Naive thymus-derived CD8-positive, alpha-beta T cell (primary cell): ENCODE data around the gene INPP5E. TPM values are rescaled to one million over a fixed set of nuclear protein-coding genes. Genes with fewer than 3 reads are reported as not detected.
"Not testable (repeated sequence)": the region's sequence is repeated elsewhere in the genome, so short reads cannot be mapped to it uniquely, and the experiment has no call there.

Experiments used
- ATAC-seq, 2 donors: fragments of 150-1000 bp; cut with Tn5 transposase in 1 of 2; sonication (Bioruptor Pico), chemical (Tn5 transposase) in 1 of 2; 1 replicate in 1 of 2; 2 replicates in 1 of 2; pipeline ENCODE4 v1.10.0; 2021; ENCODE audit warnings: mild to moderate bottlenecking in 2 of 2, moderate library complexity in 2 of 2
- POLR2A ChIA-PET: fragments of 350-600 bp; sonication (Branson Sonifier 250); formaldehyde crosslinking; loops from one replicate; lab custom pipeline; 2021; ENCODE audit warnings: antibody characterized with exemption; lab: Charles Lee
- DNase-seq, 10 donors: peaks; one replicate each; pipeline versions ENCODE4 v3.0.0 to v3.0.0-alpha.2; 2020 to 2022
- H3K27ac Mint-ChIP-seq, 10 donors: one replicate each; pipeline ENCODE4 v1.8.0; 2020 to 2022; ENCODE audit warnings: mild to moderate bottlenecking in 10 of 10, mixed read lengths in 10 of 10, moderate library complexity in 4 of 10, inconsistent platforms in 1 of 10
- H3K27me3 Mint-ChIP-seq, 5 donors: one replicate each; pipeline ENCODE4 v1.8.0; 2021 to 2022; ENCODE audit warnings: mixed read lengths in 5 of 5
- H3K36me3 Mint-ChIP-seq, 3 donors: one replicate each; pipeline ENCODE4 v1.8.0; 2020 to 2022; ENCODE audit warnings: mixed read lengths in 3 of 3, mild to moderate bottlenecking in 2 of 3, inconsistent platforms in 1 of 3
- H3K4me1 Mint-ChIP-seq, 4 donors: one replicate each; pipeline ENCODE4 v1.8.0; 2021 to 2022; ENCODE audit warnings: mixed read lengths in 4 of 4
- H3K4me3 Mint-ChIP-seq, 10 donors: one replicate each; pipeline ENCODE4 v1.8.0; 2020 to 2022; ENCODE audit warnings: mild to moderate bottlenecking in 10 of 10, mixed read lengths in 10 of 10, moderate library complexity in 6 of 10, inconsistent platforms in 1 of 10
- H3K9me3 Mint-ChIP-seq, 9 donors: one replicate each; pipeline ENCODE4 v1.8.0; 2020 to 2022; ENCODE audit warnings: mixed read lengths in 9 of 9, mild to moderate bottlenecking in 3 of 9, inconsistent platforms in 1 of 9, moderate library complexity in 1 of 9
- polyA plus RNA-seq, 3 donors: library from polyadenylated mRNA; unstranded; fragments of 300-500 nt; fragmentation: Illumina TruSeq; gene quantifications; one replicate each; pipeline ENCODE4 v1.2.3, GENCODE V29; 2021
- total RNA-seq, 8 experiments: library from RNA in 2 of 8; stranded (reverse) in 2 of 8; gene quantifications; one replicate each; pipeline ENCODE4 v1.2.3 and lab custom pipeline; 2021 to 2026

The INPP5E gene
- total and polyA plus RNA-seq, 5 experiments from 2014 or later, result 0.90 to 27.3 (median 4.4) TPM

- no peaks in the 10 kb centered on the region for H3K27me3 Mint-ChIP-seq
- H3K36me3 Mint-ChIP-seq, result peaks cover 0 to 78% (median 21%) of the 10 kb centered on the region in 3 donors
- ATAC-seq, result no peak
- peaks cover 0 to 5% (median 0%) of the 10 kb centered on the region in 4 donors for H3K4me1 Mint-ChIP-seq
- POLR2A ChIA-PET, result no interaction called here
- no peak overlapping the region for H3K4me3 Mint-ChIP-seq
- peak overlapping the region in 1 of 10 donors; percentile 79 for H3K27ac Mint-ChIP-seq
- no peak for DNase-seq
- H3K9me3 Mint-ChIP-seq, result no peaks in the 10 kb centered on the region
Observed at GRCh38 chr9:136418182-136419091, 21.2 kb downstream of the INPP5E start.

- DNase-seq, result no peak
- no peak overlapping the region for H3K27ac Mint-ChIP-seq
- POLR2A ChIA-PET, result interaction anchor here (0.7 kb wide), 1 partner anchor 144 kb away, joined by 5 read pairs; no protein-coding TSS in a partner anchor
- no peak overlapping the region for H3K4me3 Mint-ChIP-seq
- H3K9me3 Mint-ChIP-seq, result no peaks in the 10 kb centered on the region
- peaks cover 0 to 79% (median 21%) of the 10 kb centered on the region in 3 donors for H3K36me3 Mint-ChIP-seq
- peaks cover 0 to 14% (median 3%) of the 10 kb centered on the region in 4 donors for H3K4me1 Mint-ChIP-seq
- ATAC-seq, result no peak
- H3K27me3 Mint-ChIP-seq, result no peaks in the 10 kb centered on the region
Observed at GRCh38 chr9:136416914-136417313, 22.7 kb downstream of the INPP5E start.

- no peaks in the 10 kb centered on the region for H3K27me3 Mint-ChIP-seq
- POLR2A ChIA-PET, result no interaction called here
- peak overlapping the region in 1 of 10 donors; percentile 75 for H3K27ac Mint-ChIP-seq
- no peak overlapping the region for H3K4me3 Mint-ChIP-seq
- DNase-seq (no peak), ATAC-seq (no peak)
- H3K9me3 Mint-ChIP-seq, result no peaks in the 10 kb centered on the region
- H3K4me1 Mint-ChIP-seq, result peaks cover 3 to 19% (median 6%) of the 10 kb centered on the region in 4 donors
- H3K36me3 Mint-ChIP-seq, result peaks cover 0 to 76% (median 21%) of the 10 kb centered on the region in 3 donors
Observed at GRCh38 chr9:136416427-136416826, 23.2 kb downstream of the INPP5E start.

GRCh38 chr9:136412962-136413361, 26.7 kb downstream of the INPP5E start:
- Mint-ChIP-seq H3K4me3 (peak overlapping the region in 2 of 10 donors; percentile 4 to 20), H3K9me3 (no peaks in the 10 kb centered on the region), H3K27ac (peak overlapping the region in 1 of 10 donors; percentile 51), H3K27me3 (no peaks in the 10 kb centered on the region), H3K4me1 (peaks cover 15 to 44% (median 32%) of the 10 kb centered on the region in 4 donors), H3K36me3 (peaks cover 0 to 59% (median 12%) of the 10 kb centered on the region in 3 donors)
- ATAC-seq (no peak), DNase-seq (no peak)
- POLR2A ChIA-PET, result interaction anchor here (1.1 kb wide), 1 partner anchor 10 kb away, joined by 3 read pairs; no protein-coding TSS in a partner anchor

GRCh38 chr9:136411378-136411777, 28.3 kb downstream of the INPP5E start:
- H3K9me3 Mint-ChIP-seq, result no peaks in the 10 kb centered on the region
- peak overlapping the region; percentile 81 to 92 (median 87) for H3K4me3 Mint-ChIP-seq
- no peak for DNase-seq
- POLR2A ChIA-PET, result interaction anchor here (1.4 kb wide), 1 partner anchor 11 kb away, joined by 3 read pairs; the partner anchor contains the start of gene SNAPC4
- H3K27me3 Mint-ChIP-seq, result no peaks in the 10 kb centered on the region
- no peak for ATAC-seq
- peaks cover 16 to 55% (median 39%) of the 10 kb centered on the region in 4 donors for H3K4me1 Mint-ChIP-seq
- peaks cover 0 to 57% (median 5%) of the 10 kb centered on the region in 3 donors for H3K36me3 Mint-ChIP-seq
- peak overlapping the region; percentile 44 to 96 (median 94) for H3K27ac Mint-ChIP-seq

- H3K4me3 Mint-ChIP-seq, result peak within 1 kb of the TSS; percentile 86 to 92 (median 89)
- no peaks in the 10 kb centered on the region for H3K9me3 Mint-ChIP-seq
- H3K27me3 Mint-ChIP-seq, result no peaks in the 10 kb centered on the region
- ATAC-seq (peak; percentile 83 to 92), DNase-seq (peak; percentile 91 to 97 (median 94))
- peaks cover 0 to 57% (median 2%) of the 10 kb centered on the region in 3 donors for H3K36me3 Mint-ChIP-seq
- peaks cover 16 to 60% (median 40%) of the 10 kb centered on the region in 4 donors for H3K4me1 Mint-ChIP-seq
- POLR2A ChIA-PET, result interaction anchor here (1.0 to 3.2 kb wide), 7 partner anchors 10 to 830 kb away, joined by 3 to 25 read pairs (median 5); partner anchors contain the start of genes DNLZ, SNAPC4 and TUBB4B
- H3K27ac Mint-ChIP-seq, result peak within 1 kb of the TSS; percentile 83 to 96 (median 94)
Observed at GRCh38 chr9:136410500-136411287, 29.0 kb downstream of the INPP5E start, which contains the start of the genes ENTR1 and PMPCA. Gene ENTR1, minus strand, starts transcription at chr9:136410614. Its CDS starts 217 bp downstream, at chr9:136410397. Gene PMPCA, plus strand, starts transcription at chr9:136410658. Its CDS starts 11 bp downstream, at chr9:136410669.

GRCh38 chr9:136409557-136410455, 29.8 kb downstream of the INPP5E start:
- H3K4me3 Mint-ChIP-seq, result peak overlapping the region; percentile 86 to 92 (median 89)
- H3K9me3 Mint-ChIP-seq, result no peaks in the 10 kb centered on the region
- H3K4me1 Mint-ChIP-seq, result peaks cover 20 to 67% (median 47%) of the 10 kb centered on the region in 4 donors
- ATAC-seq (peak; percentile 42 to 51), DNase-seq (peak in 4 of 10 donors; percentile 15 to 29 (median 25))
- peak overlapping the region; percentile 66 to 94 (median 90) for H3K27ac Mint-ChIP-seq
- POLR2A ChIA-PET, result interaction anchor here (0.8 to 3.2 kb wide), 9 partner anchors 9 to 831 kb away, joined by 3 to 25 read pairs (median 5); partner anchors contain the start of genes DNLZ, SNAPC4 and TUBB4B
- no peaks in the 10 kb centered on the region for H3K27me3 Mint-ChIP-seq
- H3K36me3 Mint-ChIP-seq, result peaks cover 0 to 58% (median 2%) of the 10 kb centered on the region in 3 donors

GRCh38 chr9:136407911-136408310, 31.7 kb downstream of the INPP5E start:
- H3K36me3 Mint-ChIP-seq, result peaks cover 0 to 44% (median 2%) of the 10 kb centered on the region in 3 donors
- H3K9me3 Mint-ChIP-seq, result no peaks in the 10 kb centered on the region
- peak overlapping the region in 4 of 10 donors; percentile 22 to 82 (median 56) for H3K27ac Mint-ChIP-seq
- POLR2A ChIA-PET, result interaction anchor here (0.5 to 3.2 kb wide), 5 partner anchors 8 to 1657 kb away, joined by 3 to 25 read pairs (median 5); partner anchors contain the start of gene SNAPC4
- H3K4me1 Mint-ChIP-seq, result peaks cover 34 to 74% (median 63%) of the 10 kb centered on the region in 4 donors
- H3K4me3 Mint-ChIP-seq, result peak overlapping the region in 5 of 10 donors; percentile 26 to 39 (median 32)
- ATAC-seq, result no peak
- H3K27me3 Mint-ChIP-seq, result no peaks in the 10 kb centered on the region
- DNase-seq, result no peak

- ATAC-seq, H3K27me3 Mint-ChIP-seq, H3K9me3 Mint-ChIP-seq, DNase-seq, H3K4me3 Mint-ChIP-seq: not testable (repeated sequence)
- peaks cover 0 to 39% (median 5%) of the 10 kb centered on the region in 3 donors for H3K36me3 Mint-ChIP-seq
- peak overlapping the region in 1 of 10 donors; percentile 21 for H3K27ac Mint-ChIP-seq
- H3K4me1 Mint-ChIP-seq, result peaks cover 35 to 76% (median 65%) of the 10 kb centered on the region in 4 donors
- POLR2A ChIA-PET, result interaction anchor here (0.7 kb wide), 1 partner anchor 1658 kb away, joined by 6 read pairs; no protein-coding TSS in a partner anchor
Observed at GRCh38 chr9:136407061-136407460, 32.6 kb downstream of the INPP5E start.

GRCh38 chr9:136405904-136406303, 33.7 kb downstream of the INPP5E start:
- ATAC-seq, H3K27me3 Mint-ChIP-seq, H3K9me3 Mint-ChIP-seq, POLR2A ChIA-PET, DNase-seq: not testable (repeated sequence)
- peaks cover 0 to 39% (median 5%) of the 10 kb centered on the region in 3 donors for H3K36me3 Mint-ChIP-seq
- peak overlapping the region in 2 of 10 donors; percentile 18 to 26 for H3K4me3 Mint-ChIP-seq
- H3K27ac Mint-ChIP-seq, result peak overlapping the region in 1 of 10 donors; percentile 13
- peaks cover 29 to 74% (median 61%) of the 10 kb centered on the region in 4 donors for H3K4me1 Mint-ChIP-seq

GRCh38 chr9:136405481-136405880, 34.2 kb downstream of the INPP5E start:
- POLR2A ChIA-PET, result no interaction called here
- peak overlapping the region in 5 of 10 donors; percentile 26 to 77 (median 70) for H3K4me3 Mint-ChIP-seq
- H3K4me1 Mint-ChIP-seq, result peaks cover 31 to 78% (median 60%) of the 10 kb centered on the region in 4 donors
- ATAC-seq (no peak), DNase-seq (no peak)
- no peaks in the 10 kb centered on the region for H3K9me3 Mint-ChIP-seq
- H3K36me3 Mint-ChIP-seq, result peaks cover 0 to 39% (median 5%) of the 10 kb centered on the region in 3 donors
- peak overlapping the region in 5 of 10 donors; percentile 9 to 78 (median 40) for H3K27ac Mint-ChIP-seq
- H3K27me3 Mint-ChIP-seq, result no peaks in the 10 kb centered on the region
